Upper lobe of left lung (tissue), 4 donors: ENCODE measurements around the gene IFIT3.

Source experiments
- CTCF ChIP-seq, 6 experiments: fragments of 450-650 bp in 4 of 6; fragments of 200-600 bp in 2 of 6; sonication (generic) in 2 of 6; IDR thresholded peaks; one replicate each; pipeline ENCODE4 v1.5.1; 2016 to 2019; ENCODE audit warnings: antibody characterized with exemption in 6 of 6
- POLR2A ChIP-seq, 4 donors: fragments of 450-650 bp; IDR thresholded peaks; one replicate each; pipeline ENCODE4 v1.5.1; 2016 to 2017; ENCODE audit warnings: antibody characterized with exemption in 4 of 4, mild to moderate bottlenecking in 2 of 4
- POLR2AphosphoS5 ChIP-seq, 2 donors: sonication (generic); formaldehyde crosslinking; IDR thresholded peaks; one replicate each; pipeline ENCODE4 v1.5.1; 2017; ENCODE audit warnings: antibody characterized with exemption in 2 of 2

- no peak for TF ChIP-seq CTCF (IDR thresholded peaks at IDR 0.05)
- no peak for TF ChIP-seq POLR2A (IDR thresholded peaks at IDR 0.05)
- no peak for TF ChIP-seq POLR2AphosphoS5 (IDR thresholded peaks at IDR 0.05)
These were observed 8.4 kb downstream of the IFIT3 start for GRCh38 chr10:89336241-89336640.
